ENCODE data around the gene SPNS2.

DNA sequence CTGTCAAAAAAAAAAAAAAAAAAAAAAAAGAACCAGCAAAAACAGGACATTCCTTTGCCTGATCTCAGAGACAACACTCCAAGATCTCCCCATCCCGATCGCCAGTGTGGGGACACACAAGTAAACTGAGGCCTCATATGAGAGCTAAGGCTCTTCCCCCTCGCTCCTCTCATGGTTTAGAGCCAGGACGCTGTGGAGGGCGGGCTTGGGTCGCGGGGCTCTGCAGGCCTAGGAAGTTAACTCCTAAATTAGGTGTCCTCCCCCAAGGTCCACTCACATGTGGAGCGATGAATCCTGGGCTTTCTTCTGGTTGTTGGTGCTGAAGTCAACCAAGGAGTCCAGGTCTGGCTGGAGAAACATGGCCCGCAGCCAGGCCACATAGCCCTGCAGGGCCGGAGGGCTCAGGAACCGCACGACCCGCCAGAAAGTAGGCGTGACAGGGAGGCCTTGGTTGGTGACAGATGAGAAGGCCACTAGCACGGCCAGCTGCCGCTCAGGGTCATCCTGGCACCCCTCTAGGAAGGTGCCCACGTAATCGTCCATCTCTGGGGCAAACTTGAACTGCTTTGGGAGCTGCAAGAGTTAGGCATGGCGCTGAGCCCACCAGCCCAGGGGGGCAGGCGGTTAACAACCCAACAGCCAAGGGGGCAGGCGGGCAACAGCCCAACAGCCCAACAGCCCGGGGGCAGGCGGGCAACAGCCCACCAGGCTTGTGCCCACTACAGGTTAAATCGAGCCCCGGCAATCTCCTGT, 51.3 kb downstream of the SPNS2 start:
- TF ChIP-seq, protein P1, sequence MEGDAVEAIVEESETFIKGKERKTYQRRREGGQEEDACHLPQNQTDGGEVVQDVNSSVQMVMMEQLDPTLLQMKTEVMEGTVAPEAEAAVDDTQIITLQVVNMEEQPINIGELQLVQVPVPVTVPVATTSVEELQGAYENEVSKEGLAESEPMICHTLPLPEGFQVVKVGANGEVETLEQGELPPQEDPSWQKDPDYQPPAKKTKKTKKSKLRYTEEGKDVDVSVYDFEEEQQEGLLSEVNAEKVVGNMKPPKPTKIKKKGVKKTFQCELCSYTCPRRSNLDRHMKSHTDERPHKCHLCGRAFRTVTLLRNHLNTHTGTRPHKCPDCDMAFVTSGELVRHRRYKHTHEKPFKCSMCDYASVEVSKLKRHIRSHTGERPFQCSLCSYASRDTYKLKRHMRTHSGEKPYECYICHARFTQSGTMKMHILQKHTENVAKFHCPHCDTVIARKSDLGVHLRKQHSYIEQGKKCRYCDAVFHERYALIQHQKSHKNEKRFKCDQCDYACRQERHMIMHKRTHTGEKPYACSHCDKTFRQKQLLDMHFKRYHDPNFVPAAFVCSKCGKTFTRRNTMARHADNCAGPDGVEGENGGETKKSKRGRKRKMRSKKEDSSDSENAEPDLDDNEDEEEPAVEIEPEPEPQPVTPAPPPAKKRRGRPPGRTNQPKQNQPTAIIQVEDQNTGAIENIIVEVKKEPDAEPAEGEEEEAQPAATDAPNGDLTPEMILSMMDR (optimal IDR thresholded peaks at IDR 0.05 in 1 of 3, IDR thresholded peaks at IDR 0.05 in 1 of 3, conservative IDR thresholded peaks at IDR 0.05 in 1 of 3; ENCODE audit: extremely low read depth in 1 of 3, insufficient read depth in 2 of 3, low read length in 3 of 3) = no peak
- no peak for TF ChIP-seq EZH2 (IDR thresholded peaks at IDR 0.05; ENCODE audit: low read length)
